Right lobe of liver (tissue), 6 donors: ENCODE results near the gene CAT. TPM values are rescaled to one million over a fixed set of nuclear protein-coding genes. Genes with fewer than 3 reads are reported as not detected.

ENCODE experiments used
- ATAC-seq, 4 donors: fragments of 200-7000 bp; cut with Tn5 transposase; one replicate each; pipeline ENCODE4 v1.9.1; 2020; ENCODE audit warnings: mild to moderate bottlenecking in 4 of 4, moderate library complexity in 4 of 4
- DNase-seq, 3 donors: peaks; one replicate each; pipeline ENCODE4 v3.0.0-alpha.2; 2020
- H3K27ac ChIP-seq, 3 donors: fragments of 200-600 bp; one replicate each; pipeline ENCODE4 v1.8.0; 2022
- H3K27me3 ChIP-seq, 2 donors: fragments of 200-600 bp; one replicate each; pipeline ENCODE4 v1.8.0; 2022
- H3K36me3 ChIP-seq, 4 donors: fragments of 200-600 bp; sonication (generic) in 1 of 4; one replicate each; pipeline versions ENCODE4 v1.5.1 to v1.8.0; 2017 to 2022; ENCODE audit warnings: control low read depth in 1 of 4
- H3K4me1 ChIP-seq, 4 donors: fragments of 200-600 bp; sonication (generic) in 1 of 4; one replicate each; pipeline versions ENCODE4 v1.5.1 to v1.8.0; 2017 to 2022; ENCODE audit warnings: control low read depth in 1 of 4
- H3K4me3 ChIP-seq, 3 donors: fragments of 200-600 bp; one replicate each; pipeline ENCODE4 v1.8.0; 2022
- H3K9me3 ChIP-seq, 4 donors: fragments of 200-600 bp; sonication (generic) in 1 of 4; one replicate each; pipeline versions ENCODE4 v1.5.1 to v1.8.0; 2017 to 2022; ENCODE audit warnings: control low read depth in 1 of 4
- CTCF ChIP-seq, 4 donors: fragments of 200-600 bp in 3 of 4; fragments of 450-650 bp in 1 of 4; IDR thresholded peaks; one replicate each; pipeline versions ENCODE4 v1.5.1 to v1.8.0; 2016 to 2022; ENCODE audit warnings: antibody characterized with exemption in 4 of 4, mild to moderate bottlenecking in 2 of 4
- POLR2A ChIP-seq: fragments of 450-650 bp; IDR thresholded peaks from one replicate; pipeline ENCODE4 v1.6.1; 2017; ENCODE audit warnings: antibody characterized with exemption, mild to moderate bottlenecking
- WGBS: methylation state at CpG from one replicate; pipeline ENCODE4 v1.1.6; 2018; ENCODE audit warnings: low coverage, low lambda C conversion rate; ENCODE audit not compliant: insufficient coverage; ENCODE audit errors: missing lambda C conversion rate; 5-methylcytosine and 5-hydroxymethylcytosine counted together
- intact Hi-C, 2 donors: fragments of 100-400 bp; cut with DNase I; formaldehyde crosslinking; loops; one replicate each; pipeline versions ENCODE4 v1.11.2 to v1.14.1; 2022
- total RNA-seq, 6 experiments: library from RNA; depleted of rRNA in 2 of 6; stranded (reverse); fragments of >200 nt in 2 of 6; fragmentation: NEBNext Ultra II Directional in 3 of 6; extraction: Animal tissue kit (Norgen Biotek cat#: 25700) in 3 of 6; gene quantifications; one replicate each; pipeline versions ENCODE4 v1.1.0 to v1.2.4, GENCODE V29; 2016 to 2023
- donor health status: DM: no; HTN: yes; CAD: no.
- donor health status: DM: no; HTN: no; CAD: no.
- donor health status: DM: no; HTN: no; CAD: no.
- donor health status: DM: no; HTN: yes; CAD: no.
- donor health status: DM: no; HTN: yes; CAD: no.

CAT gene
- total RNA-seq, 6 experiments from 2014 or later = 212 to 450 (median 330) TPM

- Histone ChIP-seq H3K4me1 (peaks cover 0 to 24% (median 13%) of the 10 kb centered on the region in 4 donors), H3K27me3 (no peaks in the 10 kb centered on the region), H3K27ac (no peak overlapping the region), H3K36me3 (no peaks in the 10 kb centered on the region), H3K4me3 (no peak overlapping the region), H3K9me3 (no peaks in the 10 kb centered on the region)
- intact Hi-C loops = loop anchor here in 1 of 2 donors (10.0 kb wide), 1 partner anchor 135 kb away; no protein-coding TSS in a partner anchor
- DNase-seq (no peak), ATAC-seq (no peak)
- WGBS = 59% methylated on average over 3 of the region's 3 CpGs
- TF ChIP-seq CTCF (IDR thresholded peaks at IDR 0.05) (no peak), POLR2A (no peak)
Measured at GRCh38 chr11:34499719-34500500, 61.2 kb downstream of the CAT start.

GRCh38 chr11:34501500-34501899 is 62.8 kb downstream of the CAT start:
- intact Hi-C loops = no loop called here
- Histone ChIP-seq H3K4me3 (no peak overlapping the region), H3K9me3 (no peaks in the 10 kb centered on the region), H3K27ac (peak overlapping the region in 2 of 3 donors; percentile 76 to 90), H3K27me3 (no peaks in the 10 kb centered on the region), H3K4me1 (peaks cover 0 to 39% (median 15%) of the 10 kb centered on the region in 4 donors), H3K36me3 (no peaks in the 10 kb centered on the region)
- DNase-seq (peak; percentile 56 to 83 (median 75)), ATAC-seq (peak; percentile 85 to 96 (median 92))
- 12% methylated on average over 4 of the region's 4 CpGs for WGBS
- TF ChIP-seq POLR2A (no peak), CTCF (IDR thresholded peaks at IDR 0.05) (no peak)

GRCh38 chr11:34501949-34502348 is 63.2 kb downstream of the CAT start:
- Histone ChIP-seq H3K27ac (peak overlapping the region in 2 of 3 donors; percentile 76 to 90), H3K4me3 (no peak overlapping the region), H3K36me3 (no peaks in the 10 kb centered on the region), H3K9me3 (no peaks in the 10 kb centered on the region), H3K27me3 (no peaks in the 10 kb centered on the region), H3K4me1 (peaks cover 0 to 39% (median 15%) of the 10 kb centered on the region in 4 donors)
- DNase-seq = no peak
- 0% methylated on average over 2 of the region's 2 CpGs for WGBS
- ATAC-seq = peak; percentile 36 to 61 (median 46)
- intact Hi-C loops = no loop called here
- TF ChIP-seq POLR2A = no peak
- TF ChIP-seq CTCF (IDR thresholded peaks at IDR 0.05) = no peak

- TF ChIP-seq POLR2A (no peak), CTCF (IDR thresholded peaks at IDR 0.05) (no peak)
- H3K4me1 ChIP-seq = peaks cover 0 to 39% (median 15%) of the 10 kb centered on the region in 4 donors
- no peak for DNase-seq
- no peak overlapping the region for H3K4me3 ChIP-seq
- 100% methylated on average over 3 of the region's 3 CpGs for WGBS
- intact Hi-C loops = no loop called here
- no peak for ATAC-seq
- no peaks in the 10 kb centered on the region for H3K27me3 ChIP-seq
- H3K9me3 ChIP-seq = no peaks in the 10 kb centered on the region
- no peaks in the 10 kb centered on the region for H3K36me3 ChIP-seq
- H3K27ac ChIP-seq = peak overlapping the region in 1 of 3 donors; percentile 90
Measured at GRCh38 chr11:34502949-34503348, 64.2 kb downstream of the CAT start.
